ENCODE measurements around the gene MYO5B. TPM values are rescaled to one million over a fixed set of nuclear protein-coding genes. Genes with fewer than 3 reads are reported as not detected.

Gene MYO5B
- total and polyA plus RNA-seq, 9 donors: 0.83 to 3.3 (median 1.3) TPM

DNA sequence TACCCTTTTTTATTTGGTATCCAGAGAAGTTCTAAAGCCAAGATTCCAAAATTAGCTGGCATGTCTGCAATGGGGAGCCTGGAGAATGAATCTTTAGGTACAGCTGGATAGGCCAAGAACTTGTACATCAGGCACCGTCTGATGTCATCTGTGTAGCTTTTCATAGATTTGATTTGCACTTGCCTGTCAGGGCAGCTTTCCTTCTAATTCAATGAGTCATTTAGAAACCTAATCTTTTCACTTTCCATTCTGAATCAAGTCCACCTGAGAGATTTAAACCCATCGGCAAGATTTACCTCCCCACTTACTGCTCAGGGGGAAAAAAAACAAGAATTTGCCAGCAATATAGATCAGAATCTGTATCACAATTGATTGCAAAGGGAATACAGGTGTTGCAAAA, 320.7 kb downstream of the MYO5B start:
- H3K27me3 ChIP-seq (ENCODE audit: control insufficient read depth, insufficient read depth, low read length): peaks cover 3% of the 10 kb centered on the region
- H3K4me1 ChIP-seq (ENCODE audit: control insufficient read depth, insufficient read depth, low read length): no peaks in the 10 kb centered on the region
- H3K4me3 ChIP-seq (ENCODE audit: low read length): no peak overlapping the region
- no peak for DNase-seq
- H3K36me3 ChIP-seq (ENCODE audit: control insufficient read depth, insufficient read depth, low read length): no peaks in the 10 kb centered on the region
- no CpG with 5 or more reads among the region's 2 CpGs for WGBS (ENCODE audit: insufficient coverage)
- H3K27ac ChIP-seq (ENCODE audit: low read length): no peak overlapping the region
- no peaks in the 10 kb centered on the region for H3K9me3 ChIP-seq (replicated peaks; ENCODE audit: control insufficient read depth, low read depth, low read length)

DNA sequence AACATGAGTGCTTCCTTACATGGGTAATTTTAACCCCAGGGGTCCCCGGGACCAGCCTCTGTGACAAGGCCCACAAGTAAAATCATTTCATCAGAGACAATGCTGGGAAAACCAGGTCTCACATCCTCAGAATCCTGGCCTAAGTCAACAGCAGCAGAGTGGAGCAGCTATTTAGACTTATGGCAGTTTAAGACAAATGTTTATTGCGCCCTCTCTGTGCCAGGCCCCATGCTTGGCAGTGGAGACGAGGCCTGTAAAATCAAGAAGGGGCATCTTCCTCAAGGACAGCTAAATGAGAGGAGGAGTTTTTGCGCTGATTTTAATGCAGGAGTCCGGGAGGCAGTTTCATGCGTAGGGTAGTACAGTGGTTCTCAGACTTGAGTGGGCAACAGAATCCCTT, 325.6 kb downstream of the MYO5B start:
- H3K27ac ChIP-seq (ENCODE audit: low read length): no peak overlapping the region
- WGBS (ENCODE audit: insufficient coverage): 92% methylated on average over 6 of the region's 6 CpGs

DNA sequence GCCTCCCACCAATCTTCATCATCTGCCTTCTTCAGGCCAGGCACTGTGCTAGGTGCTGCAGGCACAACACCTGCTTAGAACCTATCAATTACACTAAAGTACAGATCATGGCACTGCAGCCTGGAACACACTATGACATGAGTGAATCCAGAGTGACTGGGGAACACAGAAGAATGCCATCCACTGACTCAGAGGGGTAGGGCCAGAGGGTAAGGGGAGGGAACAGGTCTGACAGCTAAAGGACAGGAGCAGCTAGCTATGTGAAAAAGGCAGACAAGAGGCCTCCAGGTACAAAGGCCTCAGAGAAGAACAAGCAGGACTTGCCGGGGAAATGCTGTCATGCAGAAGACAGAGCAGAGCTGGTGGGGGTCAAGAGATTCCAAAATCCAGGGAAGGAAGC, 328.3 kb downstream of the MYO5B start:
- Histone ChIP-seq H3K27ac (ENCODE audit: low read length) (no peak overlapping the region), H3K36me3 (ENCODE audit: control insufficient read depth, insufficient read depth, low read length) (no peaks in the 10 kb centered on the region), H3K9me3 (replicated peaks; ENCODE audit: control insufficient read depth, low read depth, low read length) (no peaks in the 10 kb centered on the region), H3K4me1 (ENCODE audit: control insufficient read depth, insufficient read depth, low read length) (no peaks in the 10 kb centered on the region), H3K4me3 (ENCODE audit: low read length) (no peak overlapping the region), H3K27me3 (ENCODE audit: control insufficient read depth, insufficient read depth, low read length) (peaks cover 5% of the 10 kb centered on the region)
- 80% methylated on average over 1 of the region's 1 CpG for WGBS (ENCODE audit: insufficient coverage)
- DNase-seq: no peak

More for the DNA sequence above, 325.6 kb downstream of the MYO5B start:
- no peak overlapping the region for H3K4me3 ChIP-seq (ENCODE audit: low read length)
- H3K9me3 ChIP-seq (replicated peaks; ENCODE audit: control insufficient read depth, low read depth, low read length): no peaks in the 10 kb centered on the region
- no peaks in the 10 kb centered on the region for H3K36me3 ChIP-seq (ENCODE audit: control insufficient read depth, insufficient read depth, low read length)
- DNase-seq: no peak
- H3K4me1 ChIP-seq (ENCODE audit: control insufficient read depth, insufficient read depth, low read length): no peaks in the 10 kb centered on the region
- H3K27me3 ChIP-seq (ENCODE audit: control insufficient read depth, insufficient read depth, low read length): peaks cover 3% of the 10 kb centered on the region

DNA sequence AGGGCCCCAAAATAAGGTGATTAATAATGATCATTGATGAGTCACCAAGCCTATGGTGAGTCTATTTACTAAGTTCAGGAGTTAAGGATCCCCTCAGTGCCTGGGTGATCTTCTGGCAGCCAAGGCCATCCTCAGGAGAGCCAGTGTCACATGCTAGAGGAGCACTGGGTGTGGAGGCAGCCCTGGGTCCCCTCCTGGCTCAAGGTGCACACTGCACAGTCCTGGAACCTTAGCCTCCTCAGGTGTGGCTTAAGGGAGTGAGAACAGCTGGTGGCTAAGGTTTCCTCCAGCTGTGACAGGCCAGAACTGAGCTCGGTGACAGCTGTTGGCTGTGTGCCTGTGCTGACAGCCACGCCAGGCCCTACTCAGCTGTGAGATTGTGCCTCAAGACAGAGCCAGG, 329.5 kb downstream of the MYO5B start:
- no peaks in the 10 kb centered on the region for H3K36me3 ChIP-seq (ENCODE audit: control insufficient read depth, insufficient read depth, low read length)
- no peak overlapping the region for H3K4me3 ChIP-seq (ENCODE audit: low read length)
- no peak overlapping the region for H3K27ac ChIP-seq (ENCODE audit: low read length)
- WGBS (ENCODE audit: insufficient coverage): 37% methylated on average over 2 of the region's 2 CpGs
- H3K9me3 ChIP-seq (replicated peaks; ENCODE audit: control insufficient read depth, low read depth, low read length): no peaks in the 10 kb centered on the region
- no peaks in the 10 kb centered on the region for H3K4me1 ChIP-seq (ENCODE audit: control insufficient read depth, insufficient read depth, low read length)
- DNase-seq: peak; percentile 39
- peaks cover 2% of the 10 kb centered on the region for H3K27me3 ChIP-seq (ENCODE audit: control insufficient read depth, insufficient read depth, low read length)

DNA sequence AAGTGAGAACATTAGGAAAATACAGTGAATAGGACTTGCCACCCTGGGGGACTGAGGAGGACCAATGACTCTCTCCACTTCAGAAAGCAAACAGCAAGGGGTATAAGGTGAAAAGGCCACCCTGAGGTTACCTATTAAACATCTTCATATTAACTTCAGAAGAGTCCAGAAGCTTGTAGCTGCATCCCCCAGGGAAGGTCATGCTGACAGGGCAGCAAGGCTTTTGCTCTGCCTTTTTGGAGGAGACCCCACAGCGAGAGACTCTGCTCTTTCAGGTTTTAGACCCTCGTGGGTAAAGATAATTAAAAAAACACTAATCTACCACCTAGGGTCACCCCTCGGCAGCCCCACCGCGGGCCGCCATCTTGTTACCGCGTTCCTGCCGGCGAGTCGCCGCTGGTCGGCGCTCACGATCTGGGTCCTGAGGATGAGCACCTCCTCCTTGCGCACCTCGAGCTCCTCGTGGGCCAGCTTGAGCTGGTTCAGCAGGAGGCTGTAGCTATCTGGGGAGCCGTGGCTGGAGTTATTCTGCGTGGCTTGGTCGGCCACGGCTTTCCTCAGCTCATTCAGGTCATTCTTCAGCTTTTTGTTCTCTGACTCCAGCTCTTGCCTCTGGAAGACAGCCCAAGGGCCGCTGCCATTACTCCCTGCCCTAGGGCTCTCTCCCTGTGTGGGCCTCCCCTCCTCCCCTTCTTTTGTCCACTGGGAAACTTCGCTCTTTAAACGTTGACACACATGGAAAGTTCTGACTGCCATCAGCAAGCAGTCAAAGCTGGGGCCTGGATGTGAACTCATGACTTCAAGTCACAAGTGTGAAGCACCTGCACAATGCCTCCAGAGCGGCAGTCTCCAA, 331.0 kb downstream of the MYO5B start:
- WGBS (ENCODE audit: insufficient coverage): 66% methylated on average over 23 of the region's 26 CpGs
- DNase-seq: no peak
- Histone ChIP-seq H3K4me1 (ENCODE audit: control insufficient read depth, insufficient read depth, low read length) (no peaks in the 10 kb centered on the region), H3K36me3 (ENCODE audit: control insufficient read depth, insufficient read depth, low read length) (no peaks in the 10 kb centered on the region), H3K4me3 (ENCODE audit: low read length) (no peak overlapping the region), H3K27ac (ENCODE audit: low read length) (no peak overlapping the region), H3K9me3 (replicated peaks; ENCODE audit: control insufficient read depth, low read depth, low read length) (no peaks in the 10 kb centered on the region), H3K27me3 (ENCODE audit: control insufficient read depth, insufficient read depth, low read length) (peaks cover 2% of the 10 kb centered on the region)

DNA sequence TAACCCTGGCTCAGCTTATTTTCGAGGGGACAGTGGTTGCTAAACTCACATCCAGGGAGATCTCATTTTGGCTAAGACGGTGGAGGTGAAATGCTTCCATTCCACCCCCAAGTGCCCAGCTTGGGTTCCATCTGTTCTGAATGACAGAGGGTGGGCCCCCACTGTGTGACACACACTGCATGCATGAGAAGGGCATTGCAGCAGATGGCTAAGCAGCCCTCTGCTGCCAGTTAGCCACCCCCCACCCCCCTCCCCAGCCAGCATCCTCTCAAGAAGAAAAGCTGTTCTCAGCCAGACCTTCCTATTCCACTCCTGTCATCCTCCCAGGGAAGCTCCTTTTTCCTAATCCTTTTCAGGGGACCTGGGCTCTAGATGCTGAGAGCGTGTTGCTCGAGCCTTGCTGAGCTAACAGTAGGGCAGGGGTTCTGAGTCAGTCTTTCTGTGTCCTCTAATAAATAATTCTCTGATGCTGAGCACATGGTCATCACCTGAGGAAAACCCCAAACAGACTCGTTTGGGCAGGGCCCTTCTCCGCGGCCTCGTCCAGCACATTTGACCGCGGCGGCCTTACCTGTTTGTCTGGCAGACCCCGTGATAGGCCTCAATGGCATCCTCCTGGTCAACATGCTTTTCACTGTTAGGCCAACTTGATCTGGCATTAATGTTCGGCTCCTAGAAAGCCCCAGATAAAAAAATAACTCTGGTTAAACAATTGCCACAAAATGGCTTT, 332.1 kb downstream of the MYO5B start:
- Histone ChIP-seq H3K36me3 (ENCODE audit: control insufficient read depth, insufficient read depth, low read length) (no peaks in the 10 kb centered on the region), H3K27ac (ENCODE audit: low read length) (no peak overlapping the region), H3K4me3 (ENCODE audit: low read length) (no peak overlapping the region), H3K9me3 (replicated peaks; ENCODE audit: control insufficient read depth, low read depth, low read length) (no peaks in the 10 kb centered on the region), H3K27me3 (ENCODE audit: control insufficient read depth, insufficient read depth, low read length) (peaks cover 2% of the 10 kb centered on the region), H3K4me1 (ENCODE audit: control insufficient read depth, insufficient read depth, low read length) (peaks cover 5% of the 10 kb centered on the region)
- 84% methylated on average over 11 of the region's 13 CpGs for WGBS (ENCODE audit: insufficient coverage)
- no peak for DNase-seq

DNA sequence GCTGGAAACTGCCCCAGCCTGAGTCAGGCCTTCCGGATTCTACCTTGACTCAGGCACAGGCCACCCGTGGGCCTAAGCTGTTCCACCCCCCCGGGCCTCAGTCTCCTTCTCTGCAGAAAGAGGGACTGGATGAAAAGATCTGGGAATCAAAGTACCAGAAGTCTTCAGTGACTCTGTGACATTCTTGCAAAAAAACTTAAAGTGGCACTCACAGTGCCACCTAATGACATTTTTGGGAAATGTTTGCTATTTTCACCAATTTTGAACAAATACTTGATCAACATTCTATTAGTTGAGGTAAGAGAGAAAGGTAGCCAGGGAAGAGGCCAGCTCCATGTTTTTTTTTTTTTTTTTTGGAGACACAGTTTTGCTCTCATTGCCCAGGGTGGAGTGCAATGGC, 333.3 kb downstream of the MYO5B start:
- Histone ChIP-seq H3K4me3 (ENCODE audit: low read length) (no peak overlapping the region), H3K27me3 (ENCODE audit: control insufficient read depth, insufficient read depth, low read length) (peaks cover 2% of the 10 kb centered on the region), H3K4me1 (ENCODE audit: control insufficient read depth, insufficient read depth, low read length) (peaks cover 5% of the 10 kb centered on the region), H3K27ac (ENCODE audit: low read length) (no peak overlapping the region), H3K9me3 (replicated peaks; ENCODE audit: control insufficient read depth, low read depth, low read length) (no peaks in the 10 kb centered on the region), H3K36me3 (ENCODE audit: control insufficient read depth, insufficient read depth, low read length) (no peaks in the 10 kb centered on the region)
- no peak for DNase-seq
- 51% methylated on average over 2 of the region's 3 CpGs for WGBS (ENCODE audit: insufficient coverage)

DNA sequence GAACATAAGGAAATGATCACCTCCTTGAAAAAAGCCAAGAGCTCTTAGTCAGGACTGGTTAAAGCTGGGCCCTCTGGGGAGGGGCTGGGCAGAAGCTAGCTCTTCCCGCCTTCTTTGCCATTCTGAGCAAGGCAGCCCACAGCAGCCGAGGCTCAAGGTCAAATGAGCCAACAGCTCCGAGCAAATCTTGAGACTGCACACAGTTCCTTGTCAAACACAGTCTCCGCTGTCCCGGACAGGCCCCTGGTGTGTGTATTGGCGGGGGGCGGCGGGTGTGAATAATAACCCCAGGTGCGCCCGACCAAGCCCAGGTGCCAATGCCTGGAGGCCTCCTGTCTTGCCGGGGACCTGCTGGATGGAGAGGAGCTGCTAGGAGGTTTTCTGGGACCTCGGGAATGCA, 335.2 kb downstream of the MYO5B start:
- H3K9me3 ChIP-seq (replicated peaks; ENCODE audit: control insufficient read depth, low read depth, low read length): no peaks in the 10 kb centered on the region
- no peak overlapping the region for H3K4me3 ChIP-seq (ENCODE audit: low read length)
- DNase-seq: no peak
- H3K36me3 ChIP-seq (ENCODE audit: control insufficient read depth, insufficient read depth, low read length): no peaks in the 10 kb centered on the region
- no peak overlapping the region for H3K27ac ChIP-seq (ENCODE audit: low read length)
- peaks cover 2% of the 10 kb centered on the region for H3K27me3 ChIP-seq (ENCODE audit: control insufficient read depth, insufficient read depth, low read length)
- 81% methylated on average over 12 of the region's 12 CpGs for WGBS (ENCODE audit: insufficient coverage)
- H3K4me1 ChIP-seq (ENCODE audit: control insufficient read depth, insufficient read depth, low read length): peaks cover 5% of the 10 kb centered on the region

DNA sequence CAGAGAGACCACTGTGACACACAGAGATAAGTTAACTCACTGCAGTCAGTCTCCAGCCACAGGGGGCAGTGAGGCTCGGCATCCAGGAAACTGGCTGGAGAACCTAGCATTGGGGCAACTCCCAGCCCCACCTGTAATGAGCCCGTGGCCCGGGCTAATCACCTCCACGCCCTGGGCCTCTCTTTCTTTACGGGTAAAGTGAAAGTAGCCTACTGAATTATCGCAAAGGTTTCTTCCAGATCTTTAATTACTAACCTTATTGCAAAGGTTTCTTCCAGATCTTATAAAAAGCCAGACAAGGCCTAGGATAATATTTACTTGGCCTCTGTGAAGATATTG, 336.0 kb downstream of the MYO5B start:
- no peak overlapping the region for H3K27ac ChIP-seq (ENCODE audit: low read length)
- peaks cover 5% of the 10 kb centered on the region for H3K4me1 ChIP-seq (ENCODE audit: control insufficient read depth, insufficient read depth, low read length)
- 67% methylated on average over 5 of the region's 6 CpGs for WGBS (ENCODE audit: insufficient coverage)
- no peak overlapping the region for H3K4me3 ChIP-seq (ENCODE audit: low read length)
- no peaks in the 10 kb centered on the region for H3K9me3 ChIP-seq (replicated peaks; ENCODE audit: control insufficient read depth, low read depth, low read length)
- DNase-seq: no peak
- H3K27me3 ChIP-seq (ENCODE audit: control insufficient read depth, insufficient read depth, low read length): peaks cover 2% of the 10 kb centered on the region
- H3K36me3 ChIP-seq (ENCODE audit: control insufficient read depth, insufficient read depth, low read length): no peaks in the 10 kb centered on the region

DNA sequence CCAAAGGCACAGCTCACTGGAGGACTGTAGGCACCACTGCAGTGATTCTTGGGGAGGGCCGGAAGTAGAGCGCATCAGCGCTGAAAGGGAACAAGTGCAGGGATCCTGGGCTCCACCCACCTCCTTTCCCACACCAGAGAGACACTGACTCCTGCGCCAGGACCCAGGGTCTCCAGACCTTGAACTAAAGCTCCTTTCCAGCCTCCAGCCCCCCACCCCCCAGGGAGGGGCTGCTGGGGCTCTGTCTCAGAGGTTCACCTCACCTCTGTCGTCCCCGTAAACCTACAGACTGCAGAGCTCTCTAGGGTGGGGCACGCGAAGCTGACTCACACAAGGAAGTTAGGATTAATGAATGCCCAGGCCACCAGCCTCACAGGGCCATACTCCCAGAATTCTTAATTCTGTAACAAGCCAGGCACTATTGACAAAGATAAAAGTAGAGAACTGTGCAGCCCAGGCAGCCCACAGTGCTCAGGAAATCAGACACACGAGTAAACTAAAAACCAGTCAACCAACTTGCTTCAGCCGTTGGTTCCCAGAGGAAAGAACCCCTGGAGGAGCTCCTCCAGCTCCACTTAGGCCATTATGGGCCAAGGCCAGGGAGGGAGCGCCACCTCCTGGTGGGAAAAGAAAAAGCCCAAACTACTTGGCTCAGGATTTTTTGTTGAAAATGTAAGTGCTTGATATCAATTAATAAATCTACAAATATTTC, 336.5 kb downstream of the MYO5B start:
- no peaks in the 10 kb centered on the region for H3K27me3 ChIP-seq (ENCODE audit: control insufficient read depth, insufficient read depth, low read length)
- peaks cover 5% of the 10 kb centered on the region for H3K4me1 ChIP-seq (ENCODE audit: control insufficient read depth, insufficient read depth, low read length)
- H3K27ac ChIP-seq (ENCODE audit: low read length): no peak overlapping the region
- H3K4me3 ChIP-seq (ENCODE audit: low read length): no peak overlapping the region
- H3K9me3 ChIP-seq (replicated peaks; ENCODE audit: control insufficient read depth, low read depth, low read length): no peaks in the 10 kb centered on the region
- DNase-seq: peak; percentile 64
- no peaks in the 10 kb centered on the region for H3K36me3 ChIP-seq (ENCODE audit: control insufficient read depth, insufficient read depth, low read length)
- WGBS (ENCODE audit: insufficient coverage): 81% methylated on average over 4 of the region's 11 CpGs

Data from muscle of leg (tissue), 11 donors.